Naive thymus-derived CD4-positive, alpha-beta T cell (primary cell): ENCODE results near the gene MORN2. TPM values are rescaled to one million over a fixed set of nuclear protein-coding genes. Genes with fewer than 3 reads are reported as not detected.
A peak's percentile ranks its signal among the peaks of the same experiment; 100 is the strongest.

ENCODE experiments used
- ATAC-seq: fragments of 150-1000 bp; cut with Tn5 transposase; 2 replicates; pipeline ENCODE4 v1.10.0; 2021; ENCODE audit warnings: mild to moderate bottlenecking, moderate library complexity
- CTCF ChIA-PET: fragments of 350-600 bp; sonication (Branson Sonifier 250); formaldehyde crosslinking; loops from one replicate; lab custom pipeline; 2021; ENCODE audit warnings: antibody characterized with exemption; lab: Charles Lee
- POLR2A ChIA-PET: fragments of 350-600 bp; sonication (Branson Sonifier 250); formaldehyde crosslinking; loops from one replicate; lab custom pipeline; 2021; ENCODE audit warnings: antibody characterized with exemption, inconsistent platforms; lab: Charles Lee
- DNase-seq, 9 donors: peaks; one replicate each; pipeline versions ENCODE4 v3.0.0 to v3.0.0-alpha.2; 2020 to 2022; ENCODE audit warnings: mixed read lengths in 1 of 9
- H3K27ac ChIP-seq: one replicate; pipeline ENCODE4 v1.7.0; 2013; ENCODE audit warnings: mild to moderate bottlenecking, low read depth, low read length, moderate library complexity
- H3K27me3 ChIP-seq, 2 donors: one replicate each; pipeline ENCODE4 v1.7.0; 2013; ENCODE audit warnings: low read length in 2 of 2, mild to moderate bottlenecking in 2 of 2, moderate library complexity in 2 of 2; ENCODE audit not compliant: control insufficient read depth in 2 of 2, insufficient read depth in 2 of 2
- H3K36me3 ChIP-seq, 3 experiments: 1 replicate in 2 of 3; 2 replicates in 1 of 3; pipeline ENCODE4 v1.7.0; 2013; ENCODE audit warnings: low read length in 3 of 3, mild to moderate bottlenecking in 3 of 3, moderate library complexity in 1 of 3; ENCODE audit not compliant: insufficient read depth in 3 of 3, control insufficient read depth in 2 of 3
- H3K4me1 ChIP-seq, 2 donors: one replicate each; pipeline ENCODE4 v1.7.0; 2013; ENCODE audit warnings: low read length in 2 of 2, mild to moderate bottlenecking in 2 of 2, moderate library complexity in 1 of 2; ENCODE audit not compliant: control insufficient read depth in 2 of 2, insufficient read depth in 2 of 2
- H3K4me3 ChIP-seq: 2 replicates; pipeline ENCODE4 v1.7.0; 2013; ENCODE audit warnings: mild to moderate bottlenecking, low read length
- H3K9me3 ChIP-seq, 3 experiments: 1 replicate in 2 of 3; 2 replicates in 1 of 3; pipeline ENCODE4 v1.7.0; 2013; ENCODE audit warnings: low read length in 3 of 3; ENCODE audit not compliant: control insufficient read depth in 2 of 3
- H3K27ac Mint-ChIP-seq, 9 donors: one replicate each; pipeline ENCODE4 v1.8.0; 2020 to 2022; ENCODE audit warnings: mixed read lengths in 9 of 9, mild to moderate bottlenecking in 8 of 9, moderate library complexity in 5 of 9, inconsistent platforms in 2 of 9
- H3K27me3 Mint-ChIP-seq, 5 donors: one replicate each; pipeline ENCODE4 v1.8.0; 2021 to 2022; ENCODE audit warnings: mixed read lengths in 5 of 5, mild to moderate bottlenecking in 1 of 5
- H3K36me3 Mint-ChIP-seq, 5 donors: one replicate each; pipeline ENCODE4 v1.8.0; 2020 to 2022; ENCODE audit warnings: mixed read lengths in 5 of 5, mild to moderate bottlenecking in 3 of 5, inconsistent platforms in 1 of 5
- H3K4me1 Mint-ChIP-seq, 7 donors: one replicate each; pipeline ENCODE4 v1.8.0; 2020 to 2022; ENCODE audit warnings: mixed read lengths in 7 of 7, mild to moderate bottlenecking in 3 of 7, inconsistent platforms in 1 of 7
- H3K4me3 Mint-ChIP-seq, 10 donors: one replicate each; pipeline ENCODE4 v1.8.0; 2020 to 2022; ENCODE audit warnings: mild to moderate bottlenecking in 10 of 10, mixed read lengths in 10 of 10, moderate library complexity in 6 of 10, inconsistent platforms in 2 of 10
- H3K9me3 Mint-ChIP-seq, 11 donors: one replicate each; pipeline ENCODE4 v1.8.0; 2020 to 2022; ENCODE audit warnings: mixed read lengths in 11 of 11, mild to moderate bottlenecking in 4 of 11, inconsistent platforms in 1 of 11, moderate library complexity in 1 of 11
- intact Hi-C, 2 donors: fragments of 100-400 bp; cut with micrococcal nuclease; formaldehyde crosslinking; loops; one replicate each; pipeline ENCODE4 v1.15.1; 2023
- polyA plus RNA-seq, 2 donors: library from polyadenylated mRNA; unstranded; fragments of 300-500 nt; fragmentation: Illumina TruSeq; gene quantifications; one replicate each; pipeline ENCODE4 v1.2.3, GENCODE V29; 2021
- total RNA-seq, 6 experiments: library from RNA in 5 of 6; stranded (reverse) in 5 of 6; gene quantifications; 1 replicate in 5 of 6; 2 replicates in 1 of 6; pipeline ENCODE4 v1.2.3 and lab custom pipeline; 2021 to 2026

MORN2 gene
- total and polyA plus RNA-seq, 7 experiments from 2014 or later, result 1.5 to 9.5 (median 2.6) TPM

DNA sequence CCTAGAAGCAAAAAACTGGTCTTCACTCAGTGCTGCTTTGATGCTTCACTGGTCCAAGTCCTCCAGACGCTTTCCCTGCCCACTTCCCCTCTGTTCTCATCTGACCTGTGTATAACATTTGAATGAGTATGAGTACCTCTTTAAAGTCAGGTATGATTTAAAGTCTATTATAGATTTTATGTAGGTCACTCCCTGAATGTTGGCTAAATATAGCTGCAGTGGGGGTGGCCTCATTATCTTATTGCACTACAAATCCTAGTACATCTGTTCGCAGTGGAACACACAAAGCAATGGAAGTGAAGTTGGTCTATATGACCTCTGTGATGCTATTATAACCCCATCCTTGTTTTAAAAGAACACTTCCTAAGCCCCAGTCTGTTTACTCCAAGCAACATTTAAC, 47.1 kb downstream of the MORN2 start:
- DNase-seq, result no peak
- Histone ChIP-seq H3K9me3 (no peaks in the 10 kb centered on the region), H3K4me3 (no peak overlapping the region), H3K27ac (no peak overlapping the region), H3K36me3 (no peaks in the 10 kb centered on the region), H3K27me3 (no peaks in the 10 kb centered on the region), H3K4me1 (no peaks in the 10 kb centered on the region)
- H3K4me3 Mint-ChIP-seq, result no peak overlapping the region
- H3K27me3 Mint-ChIP-seq, result peaks cover 0 to 37% (median 7%) of the 10 kb centered on the region in 5 donors
- peaks cover 0 to 2% (median 0%) of the 10 kb centered on the region in 11 donors for H3K9me3 Mint-ChIP-seq
- no peak overlapping the region for H3K27ac Mint-ChIP-seq
- POLR2A ChIA-PET, result no interaction called here
- H3K36me3 Mint-ChIP-seq, result peaks cover 0 to under 1% (median 0%) of the 10 kb centered on the region in 5 donors
- CTCF ChIA-PET, result no interaction called here
- ATAC-seq, result no peak
- no peaks in the 10 kb centered on the region for H3K4me1 Mint-ChIP-seq
- intact Hi-C loops, result no loop called here

DNA sequence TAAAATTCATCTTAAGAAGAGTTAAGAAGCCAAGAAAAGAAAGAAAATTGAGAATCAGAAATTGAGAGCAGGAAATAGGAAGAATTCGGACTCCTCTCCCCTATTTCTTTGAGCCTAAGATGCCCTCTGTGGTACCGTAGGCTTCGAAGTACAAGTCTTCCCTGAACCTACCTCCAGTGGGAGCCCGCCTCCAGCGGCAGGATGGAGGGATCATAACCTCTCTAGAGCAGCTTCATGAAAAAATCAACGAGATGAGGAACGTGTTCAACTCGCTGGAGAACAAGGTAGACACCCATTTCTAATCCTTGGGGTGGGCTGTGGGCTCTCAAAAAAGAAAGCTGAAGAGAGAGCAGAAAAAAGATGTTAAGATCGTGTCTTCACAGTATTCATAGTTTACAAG, 50.2 kb downstream of the MORN2 start:
- DNase-seq (no peak), ATAC-seq (no peak)
- Mint-ChIP-seq H3K9me3 (peaks cover 0 to 2% (median 0%) of the 10 kb centered on the region in 11 donors), H3K27me3 (peaks cover 0 to 31% (median 7%) of the 10 kb centered on the region in 5 donors), H3K36me3 (no peaks in the 10 kb centered on the region), H3K4me3 (no peak overlapping the region), H3K4me1 (no peaks in the 10 kb centered on the region), H3K27ac (no peak overlapping the region)
- Histone ChIP-seq H3K4me1 (no peaks in the 10 kb centered on the region), H3K36me3 (no peaks in the 10 kb centered on the region), H3K9me3 (no peaks in the 10 kb centered on the region), H3K27ac (no peak overlapping the region), H3K4me3 (no peak overlapping the region), H3K27me3 (no peaks in the 10 kb centered on the region)
- ChIA-PET POLR2A (no interaction called here), CTCF (no interaction called here)
- intact Hi-C loops, result no loop called here

DNA sequence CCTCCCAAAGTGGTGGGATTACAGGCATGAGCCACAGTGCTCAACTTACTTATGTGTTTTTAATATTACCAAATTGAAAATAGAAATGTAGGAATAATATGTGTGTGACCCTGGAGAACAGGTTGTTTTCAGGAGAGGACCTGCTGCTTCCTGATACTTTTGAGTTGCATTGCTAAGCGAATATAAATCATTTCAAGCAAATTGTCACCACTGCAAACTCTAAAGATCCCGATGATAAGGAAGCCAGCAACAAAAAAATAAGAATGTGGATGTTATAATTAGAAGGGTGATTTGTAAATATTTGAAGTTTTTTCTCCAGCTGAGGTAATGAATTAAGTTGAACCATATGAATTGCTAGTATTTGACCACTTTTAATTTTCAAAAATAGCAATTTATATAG, 54.8 kb downstream of the MORN2 start:
- DNase-seq (no peak), ATAC-seq (no peak)
- Histone ChIP-seq H3K27me3 (no peaks in the 10 kb centered on the region), H3K4me1 (no peaks in the 10 kb centered on the region), H3K27ac (no peak overlapping the region), H3K36me3 (no peaks in the 10 kb centered on the region), H3K9me3 (no peaks in the 10 kb centered on the region), H3K4me3 (no peak overlapping the region)
- Mint-ChIP-seq H3K36me3 (no peaks in the 10 kb centered on the region), H3K4me1 (no peaks in the 10 kb centered on the region), H3K4me3 (no peak overlapping the region), H3K27ac (peak overlapping the region in 1 of 9 donors; percentile 5), H3K27me3 (peaks cover 0 to 9% (median 5%) of the 10 kb centered on the region in 5 donors), H3K9me3 (no peaks in the 10 kb centered on the region)
- intact Hi-C loops, result no loop called here
- ChIA-PET CTCF (no interaction called here), POLR2A (no interaction called here)

Other genes with a start within 250 kb of the MORN2 start
- gene GALM, start 209.9 kb upstream of the MORN2 start, total RNA-seq, result 10 to 100 TPM in 4 of 5 experiments, 1 to 10 TPM in 1; 4.3 to 52.5 (median 14.4) TPM
- gene GALM, start 209.9 kb upstream of the MORN2 start, polyA plus RNA-seq, result 10 to 100 TPM; 14.7 to 17.5 TPM
- 100 to 1,000 TPM; 259 to 503 (median 310) TPM for gene SRSF7, start 124.6 kb upstream of the MORN2 start, total RNA-seq
- 100 to 1,000 TPM; 197 to 224 TPM for gene SRSF7, start 124.6 kb upstream of the MORN2 start, polyA plus RNA-seq
- 10 to 100 TPM in 3 of 5 experiments, 1 to 10 TPM in 2; 4.0 to 16.6 (median 13.7) TPM for gene GEMIN6, start 97.8 kb upstream of the MORN2 start, total RNA-seq
- 10 to 100 TPM; 11.2 to 11.4 TPM for gene GEMIN6, start 97.8 kb upstream of the MORN2 start, polyA plus RNA-seq
- gene DHX57, start within 50 bp of the MORN2 start, total RNA-seq, result 10 to 100 TPM; 12.9 to 19.8 (median 18.9) TPM
- gene DHX57, start within 50 bp of the MORN2 start, polyA plus RNA-seq, result 1 to 10 TPM; 8.8 TPM
- gene ARHGEF33, start 13.9 kb downstream of the MORN2 start, total RNA-seq, result under 1 TPM in 3 of 5 experiments, not detected in 2; 0.11 to 0.84 (median 0.69) TPM
- gene ARHGEF33, start 13.9 kb downstream of the MORN2 start, polyA plus RNA-seq, result not detected
- 100 to 1,000 TPM in 1 of 5 experiments, 10 to 100 TPM in 4; 34.6 to 323 (median 55.5) TPM for gene SOS1, start 245.1 kb downstream of the MORN2 start, total RNA-seq
- gene SOS1, start 245.1 kb downstream of the MORN2 start, polyA plus RNA-seq, result 1 to 10 TPM; 6.3 to 8.4 TPM